WTC11 (cell line): Measurements from ENCODE around the gene STH. TPM values are rescaled to one million over a fixed set of nuclear protein-coding genes. Genes with fewer than 3 reads are reported as not detected.

Experiments
- ATAC-seq: fragments of 200-7000 bp; cut with Tn5 transposase; 2 replicates; pipeline ENCODE4 v1.10.0; 2021; ENCODE audit warnings: mild to moderate bottlenecking, moderate library complexity
- CTCF ChIA-PET: fragments of 300-600 bp; sonication (Branson Sonifier 250); formaldehyde crosslinking; loops from one replicate; lab custom pipeline; 2021; ENCODE audit warnings: antibody characterized with exemption; lab: Charles Lee
- POLR2A ChIA-PET: fragments of 350-600 bp; sonication (Branson Sonifier 250); formaldehyde crosslinking; loops from one replicate; lab custom pipeline; 2021; ENCODE audit warnings: antibody characterized with exemption; lab: Charles Lee
- DNase-seq: peaks from one replicate; pipeline ENCODE4 v3.0.0; 2021; ENCODE audit warnings: low spot score
- H3K27ac Mint-ChIP-seq: 2 replicates; pipeline ENCODE4 v1.8.0; 2021; ENCODE audit warnings: mixed read lengths
- H3K27me3 Mint-ChIP-seq: 2 replicates; pipeline ENCODE4 v1.8.0; 2021; ENCODE audit warnings: low read depth, mild to moderate bottlenecking, moderate library complexity, mixed read lengths
- H3K36me3 Mint-ChIP-seq: 2 replicates; pipeline ENCODE4 v1.8.0; 2021; ENCODE audit warnings: mixed read lengths
- H3K4me1 Mint-ChIP-seq: 2 replicates; pipeline ENCODE4 v1.8.0; 2022; ENCODE audit warnings: mixed read lengths
- H3K4me3 Mint-ChIP-seq: 2 replicates; pipeline ENCODE4 v1.8.0; 2021; ENCODE audit warnings: mild to moderate bottlenecking, moderate library complexity, mixed read lengths
- H3K9me3 Mint-ChIP-seq: 2 replicates; pipeline ENCODE4 v1.8.0; 2021; ENCODE audit warnings: mixed read lengths
- CBFB ChIP-seq: sonication (generic); formaldehyde crosslinking; IDR thresholded peaks from 2 replicates; pipeline ENCODE4 v1.8.1; 2022; ENCODE audit warnings: mild to moderate bottlenecking, low read depth, missing genetic modification reagents
- CREB1 ChIP-seq: sonication (generic); formaldehyde crosslinking; IDR thresholded peaks from 2 replicates; pipeline ENCODE4 v1.8.0; 2023; ENCODE audit warnings: mild to moderate bottlenecking, missing genetic modification reagents
- GTF2I ChIP-seq: fragments of 250-450 bp; sonication (Bioruptor Pico); conservative IDR thresholded peaks from 2 replicates; pipeline ENCODE4 v1.4.0; 2021; ENCODE audit warnings: mild to moderate bottlenecking
- PRRX2 ChIP-seq: fragments of 250-450 bp; sonication (Bioruptor Pico); IDR thresholded peaks from 2 replicates; pipeline ENCODE4 v1.8.0; 2021; ENCODE audit warnings: mild to moderate bottlenecking
- SP1 ChIP-seq: sonication (generic); formaldehyde crosslinking; conservative IDR thresholded peaks from 2 replicates; pipeline ENCODE4 v1.8.1; 2022; ENCODE audit warnings: missing genetic modification reagents
- ZNF219 ChIP-seq: sonication (generic); formaldehyde crosslinking; IDR thresholded peaks from 2 replicates; pipeline ENCODE4 v1.8.0; 2023; ENCODE audit warnings: missing genetic modification reagents, mild to moderate bottlenecking, borderline replicate concordance
- total RNA-seq: library from RNA; stranded (reverse); gene quantifications from 3 replicates; pipeline ENCODE4 v1.2.3, GENCODE V29; 2021
- TF ChIP-seq, protein P1 (sequence below): sonication (generic); formaldehyde crosslinking; IDR thresholded peaks from 2 replicates; pipeline ENCODE4 v1.8.1; 2023; ENCODE audit warnings: mild to moderate bottlenecking, missing genetic modification reagents, moderate library complexity
- TF ChIP-seq, protein P2 (sequence below): sonication (generic); formaldehyde crosslinking; IDR thresholded peaks from 2 replicates; pipeline ENCODE4 v1.8.1; 2023; ENCODE audit warnings: mild to moderate bottlenecking, moderate library complexity, missing genetic modification reagents
- TF ChIP-seq, protein P3 (sequence below): sonication (generic); formaldehyde crosslinking; IDR thresholded peaks from 2 replicates; pipeline ENCODE4 v1.8.0; 2023; ENCODE audit warnings: missing genetic modification reagents, mild to moderate bottlenecking, borderline replicate concordance
- TF ChIP-seq, protein P4 (sequence below): sonication (generic); formaldehyde crosslinking; IDR thresholded peaks from 2 replicates; pipeline ENCODE4 v1.8.0; 2022; ENCODE audit warnings: mild to moderate bottlenecking, missing genetic modification reagents
- TF ChIP-seq, protein P5 (sequence below): sonication (generic); formaldehyde crosslinking; IDR thresholded peaks from 2 replicates; pipeline ENCODE4 v1.8.0; 2022; ENCODE audit warnings: mild to moderate bottlenecking, missing genetic modification reagents
- TF ChIP-seq, protein P6 (sequence below): fragments of 250-450 bp; sonication (Bioruptor Pico); conservative IDR thresholded peaks from 2 replicates; pipeline ENCODE4 v1.9.0; 2021; ENCODE audit warnings: mild to moderate bottlenecking
- TF ChIP-seq, protein P7 (sequence below): sonication (generic); formaldehyde crosslinking; IDR thresholded peaks from 2 replicates; pipeline ENCODE4 v1.8.1; 2022; ENCODE audit warnings: missing genetic modification reagents, borderline replicate concordance

STH gene
- total RNA-seq, 1 experiment from 2014 or later = not detected

DNA sequence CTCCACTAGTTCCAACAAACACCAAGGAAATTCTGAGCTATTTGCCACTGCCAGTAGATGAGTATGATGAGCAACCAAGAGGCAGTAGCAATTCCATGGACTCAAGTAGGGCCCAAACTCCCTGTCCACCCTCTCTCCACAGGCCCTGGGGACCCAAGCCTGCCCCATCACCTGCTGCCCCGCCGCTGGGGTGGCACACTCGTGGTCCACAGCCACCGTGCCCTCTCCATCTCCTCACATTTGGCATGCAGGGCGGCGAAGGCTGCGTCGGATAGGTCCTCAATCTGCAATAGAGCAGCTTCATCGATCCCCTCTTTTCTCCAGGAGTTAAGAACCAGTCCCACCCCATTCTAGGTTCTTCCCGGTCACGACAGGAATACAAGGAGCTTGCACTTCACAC lies 33.9 kb downstream of the STH start:
- ChIA-PET POLR2A (no interaction called here), CTCF (no interaction called here)
- ATAC-seq (no peak), DNase-seq (no peak)
- H3K36me3 Mint-ChIP-seq = peaks cover 81% of the 10 kb centered on the region
- H3K4me1 Mint-ChIP-seq = peaks cover 17% of the 10 kb centered on the region
- TF ChIP-seq ZNF219 (CRISPR knock-in tag) (no peak), PRRX2 (CRISPR knock-in tag) (no peak), SP1 (CRISPR knock-in tag) (no peak), GTF2I (CRISPR knock-in tag) (no peak)
- TF ChIP-seq, protein P1, sequence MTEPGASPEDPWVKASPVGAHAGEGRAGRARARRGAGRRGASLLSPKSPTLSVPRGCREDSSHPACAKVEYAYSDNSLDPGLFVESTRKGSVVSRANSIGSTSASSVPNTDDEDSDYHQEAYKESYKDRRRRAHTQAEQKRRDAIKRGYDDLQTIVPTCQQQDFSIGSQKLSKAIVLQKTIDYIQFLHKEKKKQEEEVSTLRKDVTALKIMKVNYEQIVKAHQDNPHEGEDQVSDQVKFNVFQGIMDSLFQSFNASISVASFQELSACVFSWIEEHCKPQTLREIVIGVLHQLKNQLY = no peak
- TF ChIP-seq, protein P2, sequence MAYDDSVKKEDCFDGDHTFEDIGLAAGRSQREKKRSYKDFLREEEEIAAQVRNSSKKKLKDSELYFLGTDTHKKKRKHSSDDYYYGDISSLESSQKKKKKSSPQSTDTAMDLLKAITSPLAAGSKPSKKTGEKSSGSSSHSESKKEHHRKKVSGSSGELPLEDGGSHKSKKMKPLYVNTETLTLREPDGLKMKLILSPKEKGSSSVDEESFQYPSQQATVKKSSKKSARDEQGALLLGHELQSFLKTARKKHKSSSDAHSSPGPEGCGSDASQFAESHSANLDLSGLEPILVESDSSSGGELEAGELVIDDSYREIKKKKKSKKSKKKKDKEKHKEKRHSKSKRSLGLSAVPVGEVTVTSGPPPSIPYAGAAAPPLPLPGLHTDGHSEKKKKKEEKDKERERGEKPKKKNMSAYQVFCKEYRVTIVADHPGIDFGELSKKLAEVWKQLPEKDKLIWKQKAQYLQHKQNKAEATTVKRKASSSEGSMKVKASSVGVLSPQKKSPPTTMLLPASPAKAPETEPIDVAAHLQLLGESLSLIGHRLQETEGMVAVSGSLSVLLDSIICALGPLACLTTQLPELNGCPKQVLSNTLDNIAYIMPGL = no peak
- TF ChIP-seq, protein P3, sequence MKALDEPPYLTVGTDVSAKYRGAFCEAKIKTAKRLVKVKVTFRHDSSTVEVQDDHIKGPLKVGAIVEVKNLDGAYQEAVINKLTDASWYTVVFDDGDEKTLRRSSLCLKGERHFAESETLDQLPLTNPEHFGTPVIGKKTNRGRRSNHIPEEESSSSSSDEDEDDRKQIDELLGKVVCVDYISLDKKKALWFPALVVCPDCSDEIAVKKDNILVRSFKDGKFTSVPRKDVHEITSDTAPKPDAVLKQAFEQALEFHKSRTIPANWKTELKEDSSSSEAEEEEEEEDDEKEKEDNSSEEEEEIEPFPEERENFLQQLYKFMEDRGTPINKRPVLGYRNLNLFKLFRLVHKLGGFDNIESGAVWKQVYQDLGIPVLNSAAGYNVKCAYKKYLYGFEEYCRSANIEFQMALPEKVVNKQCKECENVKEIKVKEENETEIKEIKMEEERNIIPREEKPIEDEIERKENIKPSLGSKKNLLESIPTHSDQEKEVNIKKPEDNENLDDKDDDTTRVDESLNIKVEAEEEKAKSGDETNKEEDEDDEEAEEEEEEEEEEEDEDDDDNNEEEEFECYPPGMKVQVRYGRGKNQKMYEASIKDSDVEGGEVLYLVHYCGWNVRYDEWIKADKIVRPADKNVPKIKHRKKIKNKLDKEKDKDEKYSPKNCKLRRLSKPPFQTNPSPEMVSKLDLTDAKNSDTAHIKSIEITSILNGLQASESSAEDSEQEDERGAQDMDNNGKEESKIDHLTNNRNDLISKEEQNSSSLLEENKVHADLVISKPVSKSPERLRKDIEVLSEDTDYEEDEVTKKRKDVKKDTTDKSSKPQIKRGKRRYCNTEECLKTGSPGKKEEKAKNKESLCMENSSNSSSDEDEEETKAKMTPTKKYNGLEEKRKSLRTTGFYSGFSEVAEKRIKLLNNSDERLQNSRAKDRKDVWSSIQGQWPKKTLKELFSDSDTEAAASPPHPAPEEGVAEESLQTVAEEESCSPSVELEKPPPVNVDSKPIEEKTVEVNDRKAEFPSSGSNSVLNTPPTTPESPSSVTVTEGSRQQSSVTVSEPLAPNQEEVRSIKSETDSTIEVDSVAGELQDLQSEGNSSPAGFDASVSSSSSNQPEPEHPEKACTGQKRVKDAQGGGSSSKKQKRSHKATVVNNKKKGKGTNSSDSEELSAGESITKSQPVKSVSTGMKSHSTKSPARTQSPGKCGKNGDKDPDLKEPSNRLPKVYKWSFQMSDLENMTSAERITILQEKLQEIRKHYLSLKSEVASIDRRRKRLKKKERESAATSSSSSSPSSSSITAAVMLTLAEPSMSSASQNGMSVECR (CRISPR knock-in tag) = no peak
- TF ChIP-seq, protein P4, sequence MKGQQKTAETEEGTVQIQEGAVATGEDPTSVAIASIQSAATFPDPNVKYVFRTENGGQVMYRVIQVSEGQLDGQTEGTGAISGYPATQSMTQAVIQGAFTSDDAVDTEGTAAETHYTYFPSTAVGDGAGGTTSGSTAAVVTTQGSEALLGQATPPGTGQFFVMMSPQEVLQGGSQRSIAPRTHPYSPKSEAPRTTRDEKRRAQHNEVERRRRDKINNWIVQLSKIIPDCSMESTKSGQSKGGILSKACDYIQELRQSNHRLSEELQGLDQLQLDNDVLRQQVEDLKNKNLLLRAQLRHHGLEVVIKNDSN = no peak
- TF ChIP-seq, protein P5, sequence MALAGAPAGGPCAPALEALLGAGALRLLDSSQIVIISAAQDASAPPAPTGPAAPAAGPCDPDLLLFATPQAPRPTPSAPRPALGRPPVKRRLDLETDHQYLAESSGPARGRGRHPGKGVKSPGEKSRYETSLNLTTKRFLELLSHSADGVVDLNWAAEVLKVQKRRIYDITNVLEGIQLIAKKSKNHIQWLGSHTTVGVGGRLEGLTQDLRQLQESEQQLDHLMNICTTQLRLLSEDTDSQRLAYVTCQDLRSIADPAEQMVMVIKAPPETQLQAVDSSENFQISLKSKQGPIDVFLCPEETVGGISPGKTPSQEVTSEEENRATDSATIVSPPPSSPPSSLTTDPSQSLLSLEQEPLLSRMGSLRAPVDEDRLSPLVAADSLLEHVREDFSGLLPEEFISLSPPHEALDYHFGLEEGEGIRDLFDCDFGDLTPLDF (CRISPR knock-in tag) = no peak
- TF ChIP-seq, protein P6, sequence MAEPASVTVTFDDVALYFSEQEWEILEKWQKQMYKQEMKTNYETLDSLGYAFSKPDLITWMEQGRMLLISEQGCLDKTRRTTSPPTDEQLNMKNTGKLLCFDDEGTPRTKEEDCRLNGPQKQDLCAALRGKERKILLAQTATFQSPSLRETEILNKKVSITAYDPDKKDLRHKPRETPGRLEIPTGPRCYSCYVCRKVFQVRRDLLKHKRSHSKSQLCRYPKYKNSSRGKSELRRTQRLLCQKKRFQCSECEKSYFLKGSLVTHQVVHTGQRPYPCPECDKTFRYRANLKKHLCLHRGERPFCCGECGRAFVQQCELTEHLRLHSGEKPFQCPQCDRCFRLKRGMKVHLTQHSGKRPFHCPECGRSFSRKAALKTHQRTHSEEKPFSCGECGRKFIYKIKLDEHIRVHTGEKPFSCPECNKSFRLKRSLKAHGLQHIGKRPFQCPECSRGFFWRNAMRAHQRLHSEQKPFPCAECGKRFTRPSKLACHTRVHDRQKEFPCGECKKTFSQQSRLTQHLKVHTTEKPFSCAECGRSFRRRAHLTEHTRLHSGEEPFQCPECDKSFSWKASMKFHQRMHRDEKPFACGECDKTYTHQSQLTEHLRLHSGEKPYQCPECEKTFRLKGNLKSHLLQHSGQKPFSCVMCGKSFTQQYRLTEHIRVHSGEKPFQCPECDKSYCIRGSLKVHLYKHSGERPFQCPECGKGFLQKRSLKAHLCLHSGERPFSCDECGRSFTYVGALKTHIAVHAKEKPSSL (CRISPR knock-in tag) = no peak
- no peaks in the 10 kb centered on the region for H3K9me3 Mint-ChIP-seq
- H3K4me3 Mint-ChIP-seq = no peak overlapping the region
- no peaks in the 10 kb centered on the region for H3K27me3 Mint-ChIP-seq
- no peak overlapping the region for H3K27ac Mint-ChIP-seq

DNA sequence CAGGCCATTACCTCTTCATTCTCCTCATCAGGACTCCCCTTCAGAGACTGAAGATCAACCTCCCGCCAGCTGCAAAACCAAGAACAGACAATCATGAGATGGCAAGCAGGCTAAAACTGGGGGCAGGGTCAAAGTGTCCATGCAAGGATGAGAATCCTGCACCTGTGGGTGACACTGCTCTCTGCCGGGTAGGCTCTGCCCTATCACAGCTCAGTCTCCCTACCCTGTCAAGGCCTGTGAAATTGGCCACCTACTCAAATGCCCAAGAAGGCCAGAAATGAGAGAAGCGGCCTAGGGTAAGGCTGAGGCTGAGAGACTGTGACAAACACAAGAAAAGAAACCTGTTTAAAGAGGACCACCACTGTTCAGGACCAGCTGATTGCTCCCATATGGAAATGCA lies 34.3 kb downstream of the STH start:
- DNase-seq = no peak
- ChIA-PET CTCF (interaction anchor here (1.1 to 2.4 kb wide), 2 partner anchors 11 to 62 kb away, joined by 3 to 16 read pairs; no protein-coding TSS in a partner anchor), POLR2A (no interaction called here)
- peaks cover 85% of the 10 kb centered on the region for H3K36me3 Mint-ChIP-seq
- no peak overlapping the region for H3K27ac Mint-ChIP-seq
- H3K27me3 Mint-ChIP-seq = no peaks in the 10 kb centered on the region
- TF ChIP-seq CREB1 (no peak), CBFB (CRISPR knock-in tag) (no peak)
- TF ChIP-seq, protein P7, sequence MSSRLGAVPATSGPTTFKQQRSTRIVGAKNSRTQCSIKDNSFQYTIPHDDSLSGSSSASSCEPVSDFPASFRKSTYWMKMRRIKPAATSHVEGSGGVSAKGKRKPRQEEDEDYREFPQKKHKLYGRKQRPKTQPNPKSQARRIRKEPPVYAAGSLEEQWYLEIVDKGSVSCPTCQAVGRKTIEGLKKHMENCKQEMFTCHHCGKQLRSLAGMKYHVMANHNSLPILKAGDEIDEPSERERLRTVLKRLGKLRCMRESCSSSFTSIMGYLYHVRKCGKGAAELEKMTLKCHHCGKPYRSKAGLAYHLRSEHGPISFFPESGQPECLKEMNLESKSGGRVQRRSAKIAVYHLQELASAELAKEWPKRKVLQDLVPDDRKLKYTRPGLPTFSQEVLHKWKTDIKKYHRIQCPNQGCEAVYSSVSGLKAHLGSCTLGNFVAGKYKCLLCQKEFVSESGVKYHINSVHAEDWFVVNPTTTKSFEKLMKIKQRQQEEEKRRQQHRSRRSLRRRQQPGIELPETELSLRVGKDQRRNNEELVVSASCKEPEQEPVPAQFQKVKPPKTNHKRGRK = no peak
- H3K4me1 Mint-ChIP-seq = peaks cover 12% of the 10 kb centered on the region
- H3K9me3 Mint-ChIP-seq = no peaks in the 10 kb centered on the region
- no peak for ATAC-seq
- no peak overlapping the region for H3K4me3 Mint-ChIP-seq
